Fibroblast of pulmonary artery (primary cell): Measurements from ENCODE around the gene HES5.

Experiments
- DNase-seq: peaks from one replicate; pipeline ENCODE4 v3.0.0-alpha.2; 2010; ENCODE audit warnings: low read depth
- H3K4me3 ChIP-seq: replicated peaks from 2 replicates; pipeline ENCODE4 v1.5.1; 2011; ENCODE audit warnings: low read depth, mild to moderate bottlenecking, control low read depth, low read length, moderate library complexity
- TF ChIP-seq, protein P1 (sequence below): IDR thresholded peaks from 2 replicates; pipeline ENCODE4 v1.5.1; 2011; ENCODE audit warnings: mild to moderate bottlenecking, control low read depth, low read length, inconsistent platforms; ENCODE audit errors: missing control alignments

The HES5 gene

DNA sequence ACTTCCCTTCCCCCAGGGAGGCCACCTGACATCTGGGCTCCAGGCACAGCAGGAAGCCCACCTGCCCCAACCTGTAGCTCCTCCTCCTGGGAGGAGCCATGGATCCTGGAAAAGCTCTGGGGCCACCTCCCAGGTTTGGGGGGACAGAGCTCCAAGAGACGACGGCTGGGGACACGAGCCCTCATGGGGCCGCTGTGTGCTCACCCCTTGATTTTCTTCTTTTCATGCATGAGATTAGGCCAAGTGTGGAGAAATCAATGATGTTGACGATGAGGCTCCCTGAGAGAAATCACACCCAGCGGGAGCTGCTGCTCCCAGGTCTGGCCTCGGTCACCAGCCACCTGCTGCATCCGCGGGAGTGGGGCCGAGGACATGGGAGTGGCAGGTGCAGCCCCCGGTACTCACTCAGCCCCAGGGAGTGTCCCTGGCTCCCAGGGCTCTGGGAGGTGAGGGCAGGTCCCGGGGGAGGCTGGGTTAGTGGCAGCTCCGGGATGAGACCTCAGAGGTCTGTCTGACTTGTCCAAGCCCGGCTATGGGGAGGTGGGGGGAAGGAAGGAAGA is 34.8 kb upstream of the HES5 start:
- TF ChIP-seq, protein P1, sequence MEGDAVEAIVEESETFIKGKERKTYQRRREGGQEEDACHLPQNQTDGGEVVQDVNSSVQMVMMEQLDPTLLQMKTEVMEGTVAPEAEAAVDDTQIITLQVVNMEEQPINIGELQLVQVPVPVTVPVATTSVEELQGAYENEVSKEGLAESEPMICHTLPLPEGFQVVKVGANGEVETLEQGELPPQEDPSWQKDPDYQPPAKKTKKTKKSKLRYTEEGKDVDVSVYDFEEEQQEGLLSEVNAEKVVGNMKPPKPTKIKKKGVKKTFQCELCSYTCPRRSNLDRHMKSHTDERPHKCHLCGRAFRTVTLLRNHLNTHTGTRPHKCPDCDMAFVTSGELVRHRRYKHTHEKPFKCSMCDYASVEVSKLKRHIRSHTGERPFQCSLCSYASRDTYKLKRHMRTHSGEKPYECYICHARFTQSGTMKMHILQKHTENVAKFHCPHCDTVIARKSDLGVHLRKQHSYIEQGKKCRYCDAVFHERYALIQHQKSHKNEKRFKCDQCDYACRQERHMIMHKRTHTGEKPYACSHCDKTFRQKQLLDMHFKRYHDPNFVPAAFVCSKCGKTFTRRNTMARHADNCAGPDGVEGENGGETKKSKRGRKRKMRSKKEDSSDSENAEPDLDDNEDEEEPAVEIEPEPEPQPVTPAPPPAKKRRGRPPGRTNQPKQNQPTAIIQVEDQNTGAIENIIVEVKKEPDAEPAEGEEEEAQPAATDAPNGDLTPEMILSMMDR: no peak

DNA sequence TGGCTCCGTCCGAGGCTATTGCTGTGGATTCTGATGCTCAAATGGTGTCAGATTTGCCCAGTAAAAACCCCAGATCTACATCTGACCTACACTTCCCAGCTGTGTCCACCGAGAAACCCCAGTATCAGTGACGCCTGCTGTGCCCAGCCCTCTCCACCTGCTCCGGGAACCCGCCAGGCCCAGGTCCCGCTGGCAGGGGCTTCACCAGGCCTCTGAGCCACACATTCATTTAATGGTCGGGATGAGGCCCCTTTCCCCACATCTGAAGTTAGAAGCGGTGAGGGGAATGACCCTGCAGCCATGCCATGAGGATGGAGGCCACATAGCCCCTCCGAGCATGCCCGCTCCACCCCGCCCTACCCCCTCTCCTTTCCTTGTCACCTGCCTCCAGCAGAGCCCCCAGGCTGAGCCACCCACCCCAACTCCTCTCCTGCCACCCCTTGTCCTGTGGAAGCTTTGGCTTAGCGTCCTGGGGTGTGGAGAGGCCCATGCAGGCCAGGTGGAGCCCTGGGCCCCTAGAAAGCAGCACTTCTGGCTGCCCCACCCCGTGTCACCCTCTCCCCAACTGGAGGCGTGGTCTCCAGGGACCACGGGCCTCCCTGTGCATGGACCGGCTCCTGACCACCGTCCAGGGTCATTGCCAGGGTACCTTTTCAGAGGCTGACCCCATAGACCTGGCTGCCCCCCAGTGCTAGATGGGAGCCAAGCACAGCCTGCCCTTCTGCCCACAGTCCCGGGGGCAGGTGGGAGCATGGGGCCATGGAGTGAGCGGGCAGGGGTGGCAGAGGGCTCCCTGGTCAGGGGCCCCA is 34.1 kb upstream of the HES5 start:
- no peak overlapping the region for H3K4me3 ChIP-seq
- DNase-seq: no peak
- TF ChIP-seq, protein P1: no peak

More for the DNA sequence above, 34.8 kb upstream of the HES5 start:
- H3K4me3 ChIP-seq: no peak overlapping the region
- no peak for DNase-seq

DNA sequence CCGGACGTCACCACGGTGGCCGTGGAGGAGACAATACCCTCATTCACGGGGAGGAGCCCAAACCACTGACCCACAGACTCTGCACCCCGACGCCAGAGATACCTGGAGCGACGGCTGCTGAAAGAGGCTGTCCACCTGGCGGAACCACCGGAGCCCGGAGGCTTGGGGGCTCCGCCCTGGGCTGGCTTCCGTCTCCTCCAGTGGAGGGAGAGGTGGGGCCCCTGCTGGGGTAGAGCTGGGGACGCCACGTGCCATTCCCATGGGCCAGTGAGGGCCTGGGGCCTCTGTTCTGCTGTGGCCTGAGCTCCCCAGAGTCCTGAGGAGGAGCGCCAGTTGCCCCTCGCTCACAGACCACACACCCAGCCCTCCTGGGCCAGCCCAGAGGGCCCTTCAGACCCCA is 33.1 kb upstream of the HES5 start:
- no peak for DNase-seq
- H3K4me3 ChIP-seq: no peak overlapping the region
- TF ChIP-seq, protein P1: no peak

DNA sequence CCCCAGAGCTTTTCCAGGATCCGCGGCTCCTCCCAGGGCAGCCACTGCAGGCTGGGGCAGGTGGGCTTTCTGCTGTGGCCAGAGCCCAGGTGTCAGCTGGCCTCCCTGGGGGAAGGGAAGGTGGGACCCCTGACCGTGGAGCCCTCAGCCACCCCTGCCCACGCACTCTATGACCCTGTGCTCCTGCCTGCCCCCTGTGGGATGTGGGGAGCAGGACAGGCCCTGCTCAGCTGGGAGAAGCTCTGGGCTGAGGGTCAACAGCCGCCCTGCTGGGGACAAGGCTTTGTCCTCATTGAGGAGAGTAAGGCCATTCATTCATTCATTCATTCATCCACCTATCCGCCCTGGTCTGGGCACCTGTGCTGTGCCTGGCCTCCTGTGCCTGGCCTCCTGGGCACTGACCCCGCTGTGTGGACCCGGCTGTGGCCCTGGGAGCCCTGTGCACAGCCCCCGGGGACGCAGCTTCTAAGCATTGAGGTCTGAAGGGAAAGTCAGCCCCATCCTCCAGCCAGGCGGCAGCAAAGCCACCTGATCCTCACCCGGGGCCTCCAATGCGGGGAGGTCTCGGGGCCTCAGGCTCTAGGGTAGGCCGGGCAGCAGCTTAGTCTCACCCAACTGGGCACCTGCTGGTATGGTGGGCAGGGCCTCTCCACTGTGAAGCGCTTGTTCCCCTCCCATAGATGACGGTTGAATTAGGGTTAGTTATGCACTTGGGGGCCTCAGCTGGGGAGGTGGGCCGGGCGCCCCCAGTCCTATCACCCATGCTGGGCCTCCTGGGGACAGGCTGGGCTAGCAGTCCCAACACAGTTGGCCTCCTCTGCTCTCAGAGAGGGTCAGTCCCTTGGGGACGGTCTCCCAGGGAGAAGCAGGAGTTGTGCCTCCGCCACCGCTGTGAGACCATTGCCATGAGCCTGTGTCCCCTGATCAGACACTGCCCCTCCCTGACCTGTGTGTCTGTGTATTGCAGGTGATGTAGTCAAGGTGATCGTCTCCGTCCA is 32.1 kb upstream of the HES5 start:
- no peak for DNase-seq
- TF ChIP-seq, protein P1: peak; percentile 34
- H3K4me3 ChIP-seq: no peak overlapping the region

DNA sequence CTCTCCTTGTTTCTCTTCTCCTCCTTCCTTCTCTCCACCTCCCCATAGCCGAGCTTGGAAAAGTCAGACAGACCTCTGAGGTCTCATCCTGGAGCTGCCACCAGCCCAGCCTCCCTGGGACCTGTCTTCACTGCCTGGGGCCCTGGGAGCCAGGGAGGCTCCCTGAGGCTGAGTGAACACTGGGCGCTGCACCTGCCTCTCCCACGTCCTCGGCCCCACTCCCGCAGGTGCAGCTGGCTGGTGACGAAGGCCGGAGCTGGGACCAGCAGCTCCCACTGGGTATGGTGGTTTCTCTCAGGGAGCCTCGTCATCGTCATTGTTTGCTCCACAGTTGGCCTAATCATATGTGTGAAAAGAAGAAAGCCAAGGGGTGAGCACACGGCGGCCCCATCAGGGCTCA is 31.4 kb upstream of the HES5 start:
- no peak overlapping the region for H3K4me3 ChIP-seq
- DNase-seq: no peak
- TF ChIP-seq, protein P1: no peak

DNA sequence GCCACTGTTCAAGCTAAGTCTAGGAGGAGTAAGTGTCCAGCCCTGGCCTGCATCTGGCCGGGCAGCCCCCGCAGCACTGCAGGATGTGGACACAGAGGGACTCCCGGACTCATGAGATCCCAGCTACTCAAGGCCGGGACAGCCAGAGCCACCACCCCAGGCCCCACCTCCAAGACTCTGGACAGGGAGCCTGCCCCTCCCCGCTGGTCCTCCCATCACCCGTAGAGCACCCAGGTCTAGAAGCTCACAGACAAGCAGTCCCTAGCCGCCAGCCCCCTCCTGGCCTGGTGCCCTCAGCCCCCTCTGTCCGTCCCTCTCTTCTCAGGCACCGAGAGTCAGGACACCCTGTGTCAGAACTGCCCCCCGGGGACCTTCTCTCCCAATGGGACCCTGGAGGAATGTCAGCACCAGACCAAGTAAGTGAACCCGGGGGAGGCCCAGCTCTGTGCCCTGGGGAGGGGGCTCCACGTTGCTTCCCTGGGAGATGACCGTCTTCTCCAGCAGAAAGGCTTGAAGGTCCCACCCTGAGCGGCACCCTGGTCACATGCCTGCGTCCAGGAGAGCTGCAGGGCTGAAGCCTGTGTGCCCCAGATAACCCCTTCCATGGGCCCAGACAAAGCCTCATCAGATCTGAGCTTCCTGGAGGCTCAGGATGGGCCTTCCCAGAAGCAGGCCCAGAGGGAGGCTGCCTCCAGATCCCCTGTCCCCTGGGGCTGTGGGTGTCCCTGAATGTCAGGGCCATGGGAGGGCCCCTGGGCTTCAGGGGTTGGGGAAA is 30.4 kb upstream of the HES5 start:
- DNase-seq: no peak
- H3K4me3 ChIP-seq: no peak overlapping the region
- TF ChIP-seq, protein P1: no peak
